ENCODE data around the gene EPOP. TPM values are rescaled to one million over a fixed set of nuclear protein-coding genes. Genes with fewer than 3 reads are reported as not detected.

EPOP gene
- total and polyA plus RNA-seq, 2 of the 13 experiments (the other 11 are each of a cell fraction or from before 2014, with no cell fraction given), result 14.7 to 37.8 TPM

GRCh38 chr17:38667099-38667786 is 7.5 kb downstream of the EPOP start (continued):
- TF ChIP-seq ZNF34 (CRISPR knock-in tag; IDR thresholded peaks at IDR 0.05; ENCODE audit: borderline replicate concordance) (no peak), HMG20B (CRISPR knock-in tag; conservative IDR thresholded peaks at IDR 0.05) (no peak), TAF1 (CRISPR knock-in tag; IDR thresholded peaks at IDR 0.05) (no peak), ERF (CRISPR knock-in tag; IDR thresholded peaks at IDR 0.05) (peak; percentile 79; the same call in 1 of the 2 replicates), DNMT3B (CRISPR knock-in tag; conservative IDR thresholded peaks at IDR 0.05) (0 out of 2 replicates have a peak, but pooled peaks have one; percentile 80), FOXK1 (CRISPR knock-in tag; IDR thresholded peaks at IDR 0.05; ENCODE audit: borderline replicate concordance, low read depth) (no peak), SOX5 (CRISPR knock-in tag; IDR thresholded peaks at IDR 0.05; ENCODE audit: borderline replicate concordance) (peak; percentile 65), GTF3A (CRISPR knock-in tag; conservative IDR thresholded peaks at IDR 0.05) (0 out of 2 replicates have a peak, but pooled peaks have one; percentile 15), HMG20A (CRISPR knock-in tag; IDR thresholded peaks at IDR 0.05; ENCODE audit: borderline replicate concordance) (no peak), SOX13 (IDR thresholded peaks at IDR 0.05) (no peak), SOX13 (CRISPR knock-in tag; conservative IDR thresholded peaks at IDR 0.05 in 1 of 2, IDR thresholded peaks at IDR 0.05 in 1 of 2) (peak in 1 of 2 experiments; percentile 29; a peak in 1 of 4 replicates), HDAC2 (CRISPR knock-in tag; IDR thresholded peaks at IDR 0.05) (peak; percentile 74; the same call in 1 of the 2 replicates), ZNF607 (CRISPR knock-in tag; IDR thresholded peaks at IDR 0.05; ENCODE audit: borderline replicate concordance) (no peak), THAP8 (CRISPR knock-in tag; IDR thresholded peaks at IDR 0.05; ENCODE audit: borderline replicate concordance) (no peak), TRAFD1 (CRISPR knock-in tag; IDR thresholded peaks at IDR 0.05; ENCODE audit: borderline replicate concordance) (no peak; the same call in 1 of the 2 replicates), NFKBIZ (CRISPR knock-in tag; IDR thresholded peaks at IDR 0.05) (peak; percentile 80; the same call in 1 of the 2 replicates), ZNF121 (CRISPR knock-in tag; IDR thresholded peaks at IDR 0.05) (no peak), ZKSCAN8 (CRISPR knock-in tag; IDR thresholded peaks at IDR 0.05; ENCODE audit: borderline replicate concordance) (peak; percentile 46; the same call in 1 of the 2 replicates), NONO (IDR thresholded peaks at IDR 0.05) (no peak), NONO (CRISPR knock-in tag; conservative IDR thresholded peaks at IDR 0.05) (peak; percentile 48), RAD21 (CRISPR knock-in tag; IDR thresholded peaks at IDR 0.05) (peak; percentile 100), HOXA5 (CRISPR knock-in tag; IDR thresholded peaks at IDR 0.05) (no peak), KDM1A (CRISPR knock-in tag; IDR thresholded peaks at IDR 0.05) (peak; percentile 88), PCBP1 (IDR thresholded peaks at IDR 0.05; ENCODE audit: borderline replicate concordance, low read depth, low read length) (no peak), SMAD9 (CRISPR knock-in tag; IDR thresholded peaks at IDR 0.05) (no peak), DRAP1 (CRISPR knock-in tag; IDR thresholded peaks at IDR 0.05) (peak; percentile 70)
- TF ChIP-seq, protein P1, sequence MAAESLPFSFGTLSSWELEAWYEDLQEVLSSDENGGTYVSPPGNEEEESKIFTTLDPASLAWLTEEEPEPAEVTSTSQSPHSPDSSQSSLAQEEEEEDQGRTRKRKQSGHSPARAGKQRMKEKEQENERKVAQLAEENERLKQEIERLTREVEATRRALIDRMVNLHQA (CRISPR knock-in tag; IDR thresholded peaks at IDR 0.05), result no peak
- TF ChIP-seq, protein P2, sequence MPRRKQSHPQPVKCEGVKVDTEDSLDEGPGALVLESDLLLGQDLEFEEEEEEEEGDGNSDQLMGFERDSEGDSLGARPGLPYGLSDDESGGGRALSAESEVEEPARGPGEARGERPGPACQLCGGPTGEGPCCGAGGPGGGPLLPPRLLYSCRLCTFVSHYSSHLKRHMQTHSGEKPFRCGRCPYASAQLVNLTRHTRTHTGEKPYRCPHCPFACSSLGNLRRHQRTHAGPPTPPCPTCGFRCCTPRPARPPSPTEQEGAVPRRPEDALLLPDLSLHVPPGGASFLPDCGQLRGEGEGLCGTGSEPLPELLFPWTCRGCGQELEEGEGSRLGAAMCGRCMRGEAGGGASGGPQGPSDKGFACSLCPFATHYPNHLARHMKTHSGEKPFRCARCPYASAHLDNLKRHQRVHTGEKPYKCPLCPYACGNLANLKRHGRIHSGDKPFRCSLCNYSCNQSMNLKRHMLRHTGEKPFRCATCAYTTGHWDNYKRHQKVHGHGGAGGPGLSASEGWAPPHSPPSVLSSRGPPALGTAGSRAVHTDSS (CRISPR knock-in tag; conservative IDR thresholded peaks at IDR 0.05), result no peak
